HepG2 (cell line): Measurements from ENCODE around the gene F8. TPM values are rescaled to one million over a fixed set of nuclear protein-coding genes. Genes with fewer than 3 reads are reported as not detected.

Source experiments
- AHR ChIP-seq: IDR thresholded peaks from 2 replicates; pipeline ENCODE4 v1.6.1; 2018; ENCODE audit warnings: missing genetic modification reagents, missing compliant biosample characterization
- ARHGAP35 ChIP-seq: sonication (generic); formaldehyde crosslinking; IDR thresholded peaks from 2 replicates; pipeline ENCODE4 v1.9.0; 2022; ENCODE audit warnings: mild to moderate bottlenecking, inconsistent platforms, moderate library complexity, missing genetic modification reagents, borderline replicate concordance
- ARID3A ChIP-seq: IDR thresholded peaks from 2 replicates; pipeline ENCODE4 v1.6.1; 2012; ENCODE audit warnings: low read depth, low read length, improper control_type of control experiment
- E2F2 ChIP-seq: sonication (generic); formaldehyde crosslinking; IDR thresholded peaks from 2 replicates; pipeline ENCODE4 v1.4.0; 2020; ENCODE audit warnings: missing genetic modification reagents, borderline replicate concordance
- EEA1 ChIP-seq: sonication (generic); formaldehyde crosslinking; IDR thresholded peaks from 2 replicates; pipeline ENCODE4 v1.5.1; 2020; ENCODE audit warnings: mild to moderate bottlenecking, missing genetic modification reagents, borderline replicate concordance
- HNF1A ChIP-seq, 2 experiments: sonication (generic) in 1 of 2; formaldehyde crosslinking in 1 of 2; IDR thresholded peaks; 2 replicates each; pipeline versions ENCODE4 v1.4.0 to v1.6.1; 2016 to 2020; ENCODE audit warnings: borderline replicate concordance in 1 of 2, low read depth in 1 of 2, mild to moderate bottlenecking in 1 of 2, missing genetic modification reagents in 1 of 2
- IKZF4 ChIP-seq: sonication (generic); formaldehyde crosslinking; IDR thresholded peaks from 2 replicates; pipeline ENCODE4 v1.5.1; 2020; ENCODE audit warnings: borderline replicate concordance, mild to moderate bottlenecking, low read depth, missing genetic modification reagents; ENCODE audit errors: not compliant biosample characterization
- IRF9 ChIP-seq: sonication (generic); formaldehyde crosslinking; IDR thresholded peaks from 2 replicates; pipeline ENCODE4 v1.8.0; 2022; ENCODE audit warnings: missing genetic modification reagents, mild to moderate bottlenecking, borderline replicate concordance
- KLF9 ChIP-seq: IDR thresholded peaks from 2 replicates; pipeline ENCODE4 v1.6.1; 2016; ENCODE audit warnings: low read depth
- KMT2A ChIP-seq: sonication (generic); formaldehyde crosslinking; IDR thresholded peaks from 2 replicates; pipeline ENCODE4 v1.4.0; 2020; ENCODE audit warnings: missing genetic modification reagents
- MTF2 ChIP-seq: sonication (generic); formaldehyde crosslinking; IDR thresholded peaks from 2 replicates; pipeline ENCODE4 v1.5.0; 2020; ENCODE audit warnings: missing genetic modification reagents, borderline replicate concordance
- NPAS2 ChIP-seq: sonication (generic); formaldehyde crosslinking; IDR thresholded peaks from 2 replicates; pipeline ENCODE4 v1.8.0; 2022; ENCODE audit warnings: mild to moderate bottlenecking, missing genetic modification reagents, borderline replicate concordance
- NR2C2 ChIP-seq: sonication (generic); formaldehyde crosslinking; IDR thresholded peaks from 2 replicates; pipeline ENCODE4 v1.4.0; 2020; ENCODE audit warnings: missing genetic modification reagents, mild to moderate bottlenecking, moderate library complexity, borderline replicate concordance
- POLR2A ChIP-seq, 2 experiments: IDR thresholded peaks; 2 replicates each; pipeline ENCODE4 v1.6.1; 2011; ENCODE audit warnings: low read depth in 2 of 2, low read length in 2 of 2, mild to moderate bottlenecking in 1 of 2, moderate library complexity in 1 of 2; ENCODE audit not compliant: insufficient read depth in 1 of 2
- PPARG ChIP-seq: conservative IDR thresholded peaks from 2 replicates; pipeline ENCODE4 v1.6.1; 2016; ENCODE audit warnings: missing biosample characterization, missing genetic modification reagents
- SMYD3 ChIP-seq: sonication (generic); formaldehyde crosslinking; IDR thresholded peaks from 2 replicates; pipeline ENCODE4 v1.8.1; 2023; ENCODE audit warnings: mild to moderate bottlenecking, missing genetic modification reagents
- SNAPC2 ChIP-seq: sonication (generic); formaldehyde crosslinking; IDR thresholded peaks from 2 replicates; pipeline ENCODE4 v1.8.1; 2022; ENCODE audit warnings: mild to moderate bottlenecking, missing genetic modification reagents
- SUZ12 ChIP-seq: fragments of 150-350 bp; IDR thresholded peaks from 2 replicates; pipeline ENCODE4 v1.6.1; 2014; ENCODE audit warnings: low read depth, low read length
- ZBTB42 ChIP-seq: sonication (generic); formaldehyde crosslinking; IDR thresholded peaks from 2 replicates; pipeline ENCODE4 v1.5.0; 2020; ENCODE audit warnings: mild to moderate bottlenecking, missing genetic modification reagents
- ZMYM3 ChIP-seq: sonication (generic); formaldehyde crosslinking; IDR thresholded peaks from 2 replicates; pipeline ENCODE4 v1.5.1; 2020; ENCODE audit warnings: mild to moderate bottlenecking, missing genetic modification reagents
- ZSCAN29 ChIP-seq: sonication (generic); formaldehyde crosslinking; conservative IDR thresholded peaks from 2 replicates; pipeline ENCODE4 v1.4.0; 2020; ENCODE audit warnings: mild to moderate bottlenecking, missing genetic modification reagents
- ZSCAN30 ChIP-seq: sonication (generic); formaldehyde crosslinking; IDR thresholded peaks from 2 replicates; pipeline ENCODE4 v1.5.0; 2020; ENCODE audit warnings: mild to moderate bottlenecking, missing genetic modification reagents
- polyA plus RNA-seq, 8 experiments: library from polyadenylated mRNA; depleted of rRNA in 3 of 8; stranded (reverse) in 7 of 8; unstranded in 1 of 8; fragments of >200 nt; fragmentation: Illumina TruSeq in 4 of 8; extraction: Trizol in 4 of 8; gene quantifications; 2 replicates each; pipeline versions ENCODE4 v1.2.1 to v1.2.3, GENCODE V29; 2011 to 2016; ENCODE audit warnings: low read depth in 4 of 8, missing spikeins in 1 of 8, mixed read lengths in 1 of 8; ENCODE audit not compliant: insufficient read depth in 1 of 8
- total RNA-seq, 5 experiments: library from RNA; depleted of rRNA; stranded (reverse); fragments of >200 nt; fragmentation: Illumina TruSeq; extraction: Trizol; gene quantifications; 2 replicates each; pipeline ENCODE4 v1.2.3, GENCODE V29; 2016; ENCODE audit warnings: low read depth in 1 of 5

The F8 gene
- total and polyA plus RNA-seq, 2 of the 13 experiments (the other 11 are each of a cell fraction or from before 2014, with no cell fraction given) = 0.29 to 0.61 TPM

- TF ChIP-seq HNF1A (IDR thresholded peaks at IDR 0.05; ENCODE audit: low read depth) (no peak), HNF1A (CRISPR knock-in tag; IDR thresholded peaks at IDR 0.05; ENCODE audit: borderline replicate concordance) (no peak), MTF2 (no peak), PPARG (CRISPR knock-in tag) (no peak), E2F2 (CRISPR knock-in tag) (no peak), KMT2A (CRISPR knock-in tag) (peak; percentile 49; the same call in 1 of the 2 replicates), ZSCAN29 (no peak), POLR2A (IDR thresholded peaks at IDR 0.05; ENCODE audit: insufficient read depth in 1 of 2, low read depth in 2 of 2, low read length in 2 of 2) (peak; percentile 80 to 93), SUZ12 (no peak), SNAPC2 (no peak), NPAS2 (CRISPR knock-in tag) (no peak), IRF9 (CRISPR knock-in tag) (no peak), EEA1 (CRISPR knock-in tag) (no peak), ZMYM3 (CRISPR knock-in tag) (no peak), AHR (CRISPR knock-in tag) (no peak), ZSCAN30 (CRISPR knock-in tag) (no peak), ARID3A (no peak), ZBTB42 (CRISPR knock-in tag) (no peak), NR2C2 (CRISPR knock-in tag) (no peak), KLF9 (no peak), SMYD3 (CRISPR knock-in tag) (no peak), ARHGAP35 (CRISPR knock-in tag) (no peak), IKZF4 (CRISPR knock-in tag) (no peak)
These were observed 48.6 kb upstream of the F8 start, which contains the start of the genes BRCC3, CMC4 and MTCP1 (continued) for GRCh38 chrX:155070975-155071693.
